ENCODE results near the gene ACSL6.

Gene ACSL6

GRCh38 chr5:131974016-131974415 is 37.4 kb downstream of the ACSL6 start:
- H3K4ac ChIP-seq (ENCODE audit: low read depth in 1 of 2, low read length in 2 of 2), result no peak overlapping the region
- no peak overlapping the region for H2BK120ac ChIP-seq (ENCODE audit: low read depth, low read length)
- no peak for DNase-seq
- H3K9ac ChIP-seq (ENCODE audit: low read length), result no peak overlapping the region
- no peak overlapping the region for H4K91ac ChIP-seq (ENCODE audit: low read length)
- H3K27ac ChIP-seq (ENCODE audit: low read length, poor library complexity, severe bottlenecking), result no peak overlapping the region
- H3K23ac ChIP-seq (ENCODE audit: low read length in 2 of 2), result no peak overlapping the region
- peaks cover 0 to 5% of the 10 kb centered on the region in 2 experiments for H3K27me3 ChIP-seq (ENCODE audit: control insufficient read depth in 1 of 2, insufficient read depth in 1 of 2, low read length in 2 of 2)
- H3K4me2 ChIP-seq (ENCODE audit: low read length, poor library complexity, severe bottlenecking), result no peak overlapping the region
- H3K18ac ChIP-seq (ENCODE audit: low read depth in 1 of 2, low read length in 2 of 2), result no peak overlapping the region
- no peak overlapping the region for H2AK5ac ChIP-seq (ENCODE audit: low read length, severe bottlenecking)
- H4K8ac ChIP-seq (ENCODE audit: low read length), result no peak overlapping the region
- no peak overlapping the region for H3K14ac ChIP-seq (ENCODE audit: low read length in 2 of 2)
- no peak overlapping the region for H3K4me3 ChIP-seq (ENCODE audit: insufficient read depth in 1 of 2, low read depth in 1 of 2, low read length in 2 of 2)
- H2AFZ ChIP-seq (ENCODE audit: low read depth, low read length), result no peak overlapping the region
- H2BK12ac ChIP-seq (ENCODE audit: low read length in 2 of 2), result no peak overlapping the region
- peaks cover 4% of the 10 kb centered on the region for H3K4me1 ChIP-seq (ENCODE audit: control insufficient read depth, insufficient read depth, low read depth, low read length)
- H3K36me3 ChIP-seq (ENCODE audit: control insufficient read depth in 1 of 2, insufficient read depth in 2 of 2, low read depth in 1 of 2, low read length in 2 of 2), result no peaks in the 10 kb centered on the region
- no peak overlapping the region for H2BK15ac ChIP-seq (ENCODE audit: low read depth, poor library complexity, severe bottlenecking)
- WGBS, result 69% methylated on average over 1 of the region's 1 CpG
- no peak overlapping the region for H2BK5ac ChIP-seq (ENCODE audit: low read depth, low read length, poor library complexity, severe bottlenecking)
- no peaks in the 10 kb centered on the region for H3K79me1 ChIP-seq (replicated peaks; ENCODE audit: low read length, poor library complexity, severe bottlenecking)
- H3K9me3 ChIP-seq (ENCODE audit: control insufficient read depth, low read length), result no peaks in the 10 kb centered on the region

GRCh38 chr5:131973089-131973712 is 38.3 kb downstream of the ACSL6 start:
- Histone ChIP-seq H2AFZ (ENCODE audit: low read depth, low read length) (no peak overlapping the region), H3K23ac (ENCODE audit: low read length in 2 of 2) (no peak overlapping the region), H3K4me2 (ENCODE audit: low read length, poor library complexity, severe bottlenecking) (no peak overlapping the region), H3K36me3 (ENCODE audit: control insufficient read depth in 1 of 2, insufficient read depth in 2 of 2, low read depth in 1 of 2, low read length in 2 of 2) (no peaks in the 10 kb centered on the region), H3K27me3 (ENCODE audit: control insufficient read depth in 1 of 2, insufficient read depth in 1 of 2, low read length in 2 of 2) (peaks cover 0 to 5% of the 10 kb centered on the region in 2 experiments), H4K8ac (ENCODE audit: low read length) (no peak overlapping the region), H3K4ac (ENCODE audit: low read depth in 1 of 2, low read length in 2 of 2) (no peak overlapping the region), H2AK5ac (ENCODE audit: low read length, severe bottlenecking) (no peak overlapping the region), H3K27ac (ENCODE audit: low read length, poor library complexity, severe bottlenecking) (no peak overlapping the region), H3K4me1 (ENCODE audit: control insufficient read depth, insufficient read depth, low read depth, low read length) (peaks cover 4% of the 10 kb centered on the region), H3K9me3 (ENCODE audit: control insufficient read depth, low read length) (no peaks in the 10 kb centered on the region), H3K9ac (ENCODE audit: low read length) (no peak overlapping the region), H3K79me1 (replicated peaks; ENCODE audit: low read length, poor library complexity, severe bottlenecking) (no peaks in the 10 kb centered on the region), H2BK15ac (ENCODE audit: low read depth, poor library complexity, severe bottlenecking) (no peak overlapping the region), H2BK5ac (ENCODE audit: low read depth, low read length, poor library complexity, severe bottlenecking) (no peak overlapping the region), H3K14ac (ENCODE audit: low read length in 2 of 2) (no peak overlapping the region), H4K91ac (ENCODE audit: low read length) (no peak overlapping the region), H2BK12ac (ENCODE audit: low read length in 2 of 2) (no peak overlapping the region), H2BK120ac (ENCODE audit: low read depth, low read length) (no peak overlapping the region), H3K18ac (ENCODE audit: low read depth in 1 of 2, low read length in 2 of 2) (no peak overlapping the region), H3K4me3 (ENCODE audit: insufficient read depth in 1 of 2, low read depth in 1 of 2, low read length in 2 of 2) (no peak overlapping the region)
- WGBS, result 96% methylated on average over 7 of the region's 9 CpGs
- no peak for DNase-seq

GRCh38 chr5:131968396-131968954 is 43.0 kb downstream of the ACSL6 start:
- H3K36me3 ChIP-seq (ENCODE audit: control insufficient read depth in 1 of 2, insufficient read depth in 2 of 2, low read depth in 1 of 2, low read length in 2 of 2), result no peaks in the 10 kb centered on the region

GRCh38 chr5:131966551-131966950 is 44.9 kb downstream of the ACSL6 start:
- Histone ChIP-seq H3K4me1 (ENCODE audit: control insufficient read depth, insufficient read depth, low read depth, low read length) (no peaks in the 10 kb centered on the region), H2BK5ac (ENCODE audit: low read depth, low read length, poor library complexity, severe bottlenecking) (no peak overlapping the region), H3K4me3 (ENCODE audit: insufficient read depth in 1 of 2, low read depth in 1 of 2, low read length in 2 of 2) (no peak overlapping the region), H3K4ac (ENCODE audit: low read depth in 1 of 2, low read length in 2 of 2) (no peak overlapping the region), H2AFZ (ENCODE audit: low read depth, low read length) (no peak overlapping the region), H4K8ac (ENCODE audit: low read length) (no peak overlapping the region), H3K79me1 (replicated peaks; ENCODE audit: low read length, poor library complexity, severe bottlenecking) (no peaks in the 10 kb centered on the region), H3K23ac (ENCODE audit: low read length in 2 of 2) (no peak overlapping the region), H3K18ac (ENCODE audit: low read depth in 1 of 2, low read length in 2 of 2) (no peak overlapping the region), H3K9me3 (ENCODE audit: control insufficient read depth, low read length) (no peaks in the 10 kb centered on the region), H3K27ac (ENCODE audit: low read length, poor library complexity, severe bottlenecking) (no peak overlapping the region), H3K4me2 (ENCODE audit: low read length, poor library complexity, severe bottlenecking) (no peak overlapping the region), H2AK5ac (ENCODE audit: low read length, severe bottlenecking) (no peak overlapping the region), H2BK12ac (ENCODE audit: low read length in 2 of 2) (no peak overlapping the region), H4K91ac (ENCODE audit: low read length) (no peak overlapping the region), H3K27me3 (ENCODE audit: control insufficient read depth in 1 of 2, insufficient read depth in 1 of 2, low read length in 2 of 2) (no peaks in the 10 kb centered on the region), H2BK15ac (ENCODE audit: low read depth, poor library complexity, severe bottlenecking) (no peak overlapping the region), H2BK120ac (ENCODE audit: low read depth, low read length) (no peak overlapping the region), H3K9ac (ENCODE audit: low read length) (no peak overlapping the region), H3K36me3 (ENCODE audit: control insufficient read depth in 1 of 2, insufficient read depth in 2 of 2, low read depth in 1 of 2, low read length in 2 of 2) (no peaks in the 10 kb centered on the region), H3K14ac (ENCODE audit: low read length in 2 of 2) (no peak overlapping the region)
- no peak for DNase-seq
- WGBS, result 88% methylated on average over 1 of the region's 1 CpG

More at GRCh38 chr5:131968396-131968954, 43.0 kb downstream of the ACSL6 start:
- Histone ChIP-seq H3K14ac (ENCODE audit: low read length in 2 of 2) (no peak overlapping the region), H3K23ac (ENCODE audit: low read length in 2 of 2) (no peak overlapping the region), H3K4me2 (ENCODE audit: low read length, poor library complexity, severe bottlenecking) (no peak overlapping the region), H2BK120ac (ENCODE audit: low read depth, low read length) (no peak overlapping the region), H3K4me3 (ENCODE audit: insufficient read depth in 1 of 2, low read depth in 1 of 2, low read length in 2 of 2) (no peak overlapping the region), H3K4ac (ENCODE audit: low read depth in 1 of 2, low read length in 2 of 2) (no peak overlapping the region), H4K8ac (ENCODE audit: low read length) (no peak overlapping the region), H3K79me1 (replicated peaks; ENCODE audit: low read length, poor library complexity, severe bottlenecking) (no peaks in the 10 kb centered on the region), H3K9ac (ENCODE audit: low read length) (no peak overlapping the region), H2AK5ac (ENCODE audit: low read length, severe bottlenecking) (no peak overlapping the region), H3K27ac (ENCODE audit: low read length, poor library complexity, severe bottlenecking) (no peak overlapping the region), H2AFZ (ENCODE audit: low read depth, low read length) (no peak overlapping the region), H3K4me1 (ENCODE audit: control insufficient read depth, insufficient read depth, low read depth, low read length) (no peaks in the 10 kb centered on the region), H4K91ac (ENCODE audit: low read length) (no peak overlapping the region), H2BK5ac (ENCODE audit: low read depth, low read length, poor library complexity, severe bottlenecking) (no peak overlapping the region), H3K9me3 (ENCODE audit: control insufficient read depth, low read length) (no peaks in the 10 kb centered on the region), H2BK12ac (ENCODE audit: low read length in 2 of 2) (no peak overlapping the region), H2BK15ac (ENCODE audit: low read depth, poor library complexity, severe bottlenecking) (no peak overlapping the region), H3K27me3 (ENCODE audit: control insufficient read depth in 1 of 2, insufficient read depth in 1 of 2, low read length in 2 of 2) (peaks cover 0 to 5% of the 10 kb centered on the region in 2 experiments), H3K18ac (ENCODE audit: low read depth in 1 of 2, low read length in 2 of 2) (no peak overlapping the region)
- 93% methylated on average over 2 of the region's 5 CpGs for WGBS
- no peak for DNase-seq

Data from mesenchymal stem cell (in vitro differentiated cells and primary cell).